A673 (cell line): ENCODE data around the gene POU3F3. TPM values are rescaled to one million over a fixed set of nuclear protein-coding genes. Genes with fewer than 3 reads are reported as not detected.

Experiments used
- BruUV-seq: library from RNA; stranded (reverse); fragments of 400-500 nt; replicated peaks from 2 replicates; lab custom pipeline; 2021; lab: Mats Ljungman, UMichigan
- CTCF ChIA-PET: fragments of 300-600 bp; sonication (Branson Sonifier 250); formaldehyde crosslinking; loops from one replicate; lab custom pipeline; 2022; ENCODE audit warnings: antibody characterized with exemption; lab: Charles Lee
- POLR2A ChIA-PET: fragments of 300-600 bp; sonication (Branson Sonifier 250); formaldehyde crosslinking; loops from one replicate; lab custom pipeline; 2022; ENCODE audit warnings: antibody characterized with exemption; ENCODE audit not compliant: low non-redundant PET; lab: Charles Lee
- DNase-seq: peaks from one replicate; pipeline ENCODE4 v3.0.0-alpha.2; 2015; ENCODE audit warnings: low spot score
- H3K27ac ChIP-seq: fragments of 200-600 bp; sonication (generic); 2 replicates; pipeline ENCODE4 v1.5.1; 2016; ENCODE audit warnings: mixed run types, low read depth, mild to moderate bottlenecking, mixed read lengths, antibody characterized with exemption, low read length; ENCODE audit not compliant: poor library complexity, severe bottlenecking
- H3K27me3 ChIP-seq: fragments of 200-600 bp; sonication (generic); replicated peaks from 2 replicates; pipeline ENCODE4 v1.6.1; 2017; ENCODE audit warnings: mixed run types, low read depth, mild to moderate bottlenecking, mixed read lengths, antibody characterized with exemption, low read length; ENCODE audit not compliant: insufficient read depth, poor library complexity
- H3K36me3 ChIP-seq: fragments of 200-600 bp; sonication (generic); 2 replicates; pipeline ENCODE4 v1.6.1; 2016; ENCODE audit warnings: mixed run types, mild to moderate bottlenecking, mixed read lengths, antibody characterized with exemption, low read length; ENCODE audit not compliant: insufficient read depth, poor library complexity, severe bottlenecking
- H3K4me1 ChIP-seq: fragments of 200-600 bp; sonication (generic); 2 replicates; pipeline ENCODE4 v1.6.1; 2017; ENCODE audit warnings: mixed run types, mild to moderate bottlenecking, mixed read lengths, antibody characterized with exemption, low read length; ENCODE audit not compliant: insufficient read depth, poor library complexity, severe bottlenecking
- H3K4me3 ChIP-seq: fragments of 200-600 bp; sonication (generic); 2 replicates; pipeline ENCODE4 v1.5.1; 2016; ENCODE audit warnings: low read depth, mixed run types, mild to moderate bottlenecking, mixed read lengths, low read length; ENCODE audit not compliant: poor library complexity, severe bottlenecking
- H3K9me3 ChIP-seq: fragments of 200-600 bp; sonication (generic); 2 replicates; pipeline ENCODE4 v1.6.1; 2016; ENCODE audit warnings: mixed run types, low read depth, mild to moderate bottlenecking, mixed read lengths, antibody characterized with exemption, low read length; ENCODE audit not compliant: poor library complexity, severe bottlenecking
- EZH2 ChIP-seq: fragments of 200-600 bp; sonication (generic); IDR thresholded peaks from 2 replicates; pipeline ENCODE4 v1.6.1; 2017; ENCODE audit warnings: borderline replicate concordance, low read depth, mild to moderate bottlenecking, mixed read lengths, antibody characterized with exemption, low read length; ENCODE audit not compliant: poor library complexity, severe bottlenecking
- intact Hi-C: fragments of 100-400 bp; cut with micrococcal nuclease; formaldehyde crosslinking; loops from one replicate; pipeline ENCODE4 v1.10.0; 2022; ENCODE audit not compliant: unreplicated experiment
- total RNA-seq: library from RNA; stranded (reverse); gene quantifications from 2 replicates; pipeline ENCODE4 v1.2.3, GENCODE V29; 2021
- TF ChIP-seq, protein P1 (sequence below): fragments of 300-800, 200-600 bp; sonication (generic); conservative IDR thresholded peaks from 2 replicates; pipeline ENCODE4 v1.5.1; 2017; ENCODE audit warnings: low read depth, mild to moderate bottlenecking, antibody characterized with exemption, low read length, moderate library complexity, mixed read lengths

Gene POU3F3
- total RNA-seq, 1 experiment from 2014 or later: not detected

DNA sequence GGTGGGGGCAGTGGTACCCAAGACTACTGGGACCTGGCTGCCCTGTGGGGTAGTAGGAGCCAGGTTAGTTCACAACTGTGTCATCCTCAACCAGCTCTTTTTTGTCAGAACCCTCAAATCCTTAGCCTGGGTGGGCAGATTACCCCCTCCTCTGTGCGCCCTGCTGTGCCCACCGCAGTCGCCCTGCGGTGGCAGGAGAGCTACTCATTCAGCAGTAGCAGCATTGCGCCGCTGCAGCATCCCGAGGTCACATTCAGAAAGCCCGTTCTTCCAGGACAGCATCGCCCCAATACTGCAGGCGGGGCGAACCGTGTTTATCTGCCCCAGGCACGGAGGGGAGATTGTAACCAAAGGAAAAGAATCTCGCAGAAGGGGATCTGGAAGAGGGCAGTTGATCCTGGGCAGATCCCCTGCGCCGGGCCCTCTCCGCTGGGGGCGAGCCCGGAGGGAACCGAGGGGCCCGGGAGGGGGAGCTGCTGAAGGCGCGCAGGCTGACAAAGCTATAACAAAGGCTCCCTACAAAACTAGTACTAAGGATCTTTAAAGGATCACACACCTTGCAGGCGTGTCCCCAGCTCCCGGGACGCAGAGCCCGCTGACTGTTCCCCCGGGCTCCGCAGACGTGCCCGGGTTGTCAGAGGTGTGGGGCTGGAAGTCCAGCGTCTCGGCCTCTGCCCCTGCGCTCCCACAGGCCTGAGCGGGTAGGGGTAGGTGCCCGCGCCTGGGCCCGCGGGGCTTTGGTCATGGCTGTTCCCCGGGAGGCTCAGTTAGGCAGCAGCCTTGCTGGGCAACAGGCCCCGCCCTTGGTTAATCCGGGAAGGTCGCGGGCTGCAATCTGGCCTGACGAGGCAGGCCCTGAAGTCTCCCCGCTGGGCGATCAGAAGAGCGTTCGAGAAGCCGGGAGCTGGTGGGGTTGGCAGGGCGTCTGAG lies 13.2 kb downstream of the POU3F3 start:
- H3K27ac ChIP-seq: no peak overlapping the region
- H3K4me1 ChIP-seq: peaks cover 8% of the 10 kb centered on the region
- H3K9me3 ChIP-seq: no peaks in the 10 kb centered on the region
- BruUV-seq: no TSS peak
- peaks cover 89% of the 10 kb centered on the region for H3K27me3 ChIP-seq
- CTCF ChIA-PET: interaction anchor here (1.1 kb wide), 1 partner anchor 17 kb away, joined by 7 read pairs; no protein-coding TSS in a partner anchor
- no peak overlapping the region for H3K4me3 ChIP-seq
- POLR2A ChIA-PET: no interaction called here
- intact Hi-C loops: no loop called here
- no peaks in the 10 kb centered on the region for H3K36me3 ChIP-seq
- TF ChIP-seq EZH2: no peak
- TF ChIP-seq, protein P1, sequence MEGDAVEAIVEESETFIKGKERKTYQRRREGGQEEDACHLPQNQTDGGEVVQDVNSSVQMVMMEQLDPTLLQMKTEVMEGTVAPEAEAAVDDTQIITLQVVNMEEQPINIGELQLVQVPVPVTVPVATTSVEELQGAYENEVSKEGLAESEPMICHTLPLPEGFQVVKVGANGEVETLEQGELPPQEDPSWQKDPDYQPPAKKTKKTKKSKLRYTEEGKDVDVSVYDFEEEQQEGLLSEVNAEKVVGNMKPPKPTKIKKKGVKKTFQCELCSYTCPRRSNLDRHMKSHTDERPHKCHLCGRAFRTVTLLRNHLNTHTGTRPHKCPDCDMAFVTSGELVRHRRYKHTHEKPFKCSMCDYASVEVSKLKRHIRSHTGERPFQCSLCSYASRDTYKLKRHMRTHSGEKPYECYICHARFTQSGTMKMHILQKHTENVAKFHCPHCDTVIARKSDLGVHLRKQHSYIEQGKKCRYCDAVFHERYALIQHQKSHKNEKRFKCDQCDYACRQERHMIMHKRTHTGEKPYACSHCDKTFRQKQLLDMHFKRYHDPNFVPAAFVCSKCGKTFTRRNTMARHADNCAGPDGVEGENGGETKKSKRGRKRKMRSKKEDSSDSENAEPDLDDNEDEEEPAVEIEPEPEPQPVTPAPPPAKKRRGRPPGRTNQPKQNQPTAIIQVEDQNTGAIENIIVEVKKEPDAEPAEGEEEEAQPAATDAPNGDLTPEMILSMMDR: no peak
- DNase-seq: no peak

DNA sequence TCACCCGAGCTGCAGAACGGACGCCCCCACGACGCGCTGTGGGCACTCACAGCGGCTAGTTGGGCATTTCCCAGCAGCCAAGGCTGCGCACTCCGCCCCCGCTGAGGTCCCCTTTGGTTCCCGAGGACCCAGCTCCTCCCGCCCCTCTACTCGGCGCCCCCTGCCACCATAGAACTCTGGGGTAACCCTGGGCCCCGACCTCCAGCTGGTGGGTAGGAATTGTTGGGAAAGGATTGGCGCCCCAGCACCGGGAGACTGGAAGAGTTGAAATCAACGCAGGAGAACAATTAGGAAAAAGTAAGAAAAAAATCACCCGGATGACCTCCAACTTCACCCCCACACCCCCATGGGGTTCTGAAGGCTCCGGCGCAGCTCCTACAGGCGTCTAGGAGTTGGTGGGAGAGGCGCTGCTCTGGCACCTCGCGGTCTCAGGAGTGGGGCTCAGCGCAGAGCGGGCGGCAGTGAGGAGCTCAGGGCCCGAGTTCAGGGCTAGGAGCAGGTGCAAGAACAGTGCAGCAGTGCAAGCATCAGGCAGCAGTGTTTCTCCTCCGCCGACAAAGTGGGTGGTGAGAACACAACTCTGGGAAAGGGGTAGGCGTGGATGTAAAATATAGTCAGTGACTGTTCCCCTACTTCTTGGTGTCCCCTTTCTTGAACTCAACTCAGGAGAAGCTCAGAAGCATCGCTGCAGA lies 14.0 kb downstream of the POU3F3 start:
- POLR2A ChIA-PET: no interaction called here
- Histone ChIP-seq H3K27me3 (peaks cover 90% of the 10 kb centered on the region), H3K4me3 (no peak overlapping the region), H3K4me1 (no peaks in the 10 kb centered on the region), H3K36me3 (no peaks in the 10 kb centered on the region), H3K9me3 (no peaks in the 10 kb centered on the region), H3K27ac (no peak overlapping the region)
- intact Hi-C loops: no loop called here
- no TSS peak for BruUV-seq
- CTCF ChIA-PET: interaction anchor here (1.1 kb wide), 1 partner anchor 18 kb away, joined by 7 read pairs; no protein-coding TSS in a partner anchor
- no peak for TF ChIP-seq EZH2
- TF ChIP-seq, protein P1: no peak
- DNase-seq: no peak

DNA sequence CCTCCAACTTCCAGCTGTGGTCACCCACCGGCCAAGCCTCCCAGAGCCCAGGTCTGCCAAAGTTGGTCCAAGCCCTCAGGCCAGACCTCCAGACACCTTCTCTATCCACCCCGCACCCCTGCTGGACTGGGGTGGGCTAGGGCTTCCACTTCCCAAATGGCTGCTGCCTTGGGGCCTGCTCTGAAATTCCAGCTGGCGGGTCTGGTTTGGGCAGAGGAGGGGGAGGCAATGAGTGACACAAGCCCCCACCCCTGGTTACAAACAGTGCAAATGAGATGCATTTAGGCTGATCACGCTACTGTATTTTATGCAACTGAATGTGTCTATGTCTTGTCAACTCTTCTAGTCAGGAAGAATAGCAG lies 14.6 kb downstream of the POU3F3 start:
- CTCF ChIA-PET: no interaction called here
- BruUV-seq: no TSS peak
- Histone ChIP-seq H3K4me1 (no peaks in the 10 kb centered on the region), H3K9me3 (no peaks in the 10 kb centered on the region), H3K27ac (no peak overlapping the region), H3K36me3 (no peaks in the 10 kb centered on the region), H3K27me3 (peaks cover 88% of the 10 kb centered on the region), H3K4me3 (no peak overlapping the region)
- POLR2A ChIA-PET: no interaction called here
- TF ChIP-seq, protein P1: no peak
- no peak for TF ChIP-seq EZH2
- DNase-seq: no peak
- intact Hi-C loops: no loop called here
